Measurements from ENCODE around the gene PPP1R12B. TPM values are rescaled to one million over a fixed set of nuclear protein-coding genes. Genes with fewer than 3 reads are reported as not detected.
"Not testable (repeated sequence)": the region's sequence is repeated elsewhere in the genome, so short reads cannot be mapped to it uniquely, and the experiment has no call there.

The PPP1R12B gene
- total and polyA plus RNA-seq, 2 experiments from 2014 or later, result 13.2 to 13.8 TPM

DNA sequence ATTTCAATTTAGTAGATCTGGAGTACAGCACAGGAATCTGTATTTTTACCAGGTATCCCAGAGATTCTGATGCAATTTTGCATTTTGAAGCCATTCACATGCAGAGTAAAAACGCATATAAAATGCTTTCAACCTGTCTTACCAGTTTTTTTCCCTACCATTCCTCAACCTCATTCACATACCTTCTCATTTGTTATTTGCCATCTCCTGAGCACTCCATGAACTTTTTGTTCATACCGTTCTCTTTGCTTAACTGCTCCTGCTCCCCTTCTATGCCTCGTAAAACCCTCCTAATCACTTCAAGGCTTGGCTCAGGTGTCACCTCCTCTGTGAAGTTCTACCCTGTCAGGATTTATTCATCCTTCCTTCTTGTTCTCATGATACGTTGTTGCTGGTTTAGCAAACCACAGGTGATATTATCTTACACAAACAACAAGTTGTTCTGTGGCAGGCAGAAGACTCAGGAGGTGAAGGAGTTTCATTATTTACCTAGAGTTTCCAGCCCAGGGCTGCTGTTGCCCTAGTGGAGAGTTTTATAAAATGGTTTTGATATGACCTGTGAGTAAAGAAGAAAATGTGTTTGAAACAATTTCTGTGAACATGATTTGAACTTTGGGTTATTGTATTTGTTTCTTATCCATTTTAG lies 31.5 kb downstream of the PPP1R12B start:
- H3K36me3 Mint-ChIP-seq (ENCODE audit: low read depth); H3K27me3 ChIP-seq (ENCODE audit: insufficient read depth); H4K20me1 ChIP-seq (replicated peaks; ENCODE audit: insufficient read depth); H2AFZ ChIP-seq; H3F3A ChIP-seq (replicated peaks; ENCODE audit: low read depth); H3K9me2 ChIP-seq (ENCODE audit: insufficient read depth); H3K9me3 Mint-ChIP-seq; H3K27me3 Mint-ChIP-seq (ENCODE audit: insufficient read depth, low read depth, poor library complexity); H3K36me3 ChIP-seq (ENCODE audit: insufficient read depth): not testable (repeated sequence)
- peak; percentile 77 for DNase-seq (ENCODE audit: low spot score)
- Histone ChIP-seq H3K27ac (ENCODE audit: low read depth) (peak overlapping the region; percentile 84), H3K4me3 (peak overlapping the region; percentile 22), H3K4me2 (peak overlapping the region; percentile 56), H3K4me1 (ENCODE audit: insufficient read depth) (peaks cover 17% of the 10 kb centered on the region), H3K79me2 (replicated peaks; ENCODE audit: insufficient read depth) (peaks cover 20% of the 10 kb centered on the region)
- ATAC-seq, result peak; percentile 90
- peak overlapping the region; percentile 93 for H3K27ac Mint-ChIP-seq
- H3K4me3 Mint-ChIP-seq, result peak overlapping the region; percentile 58
- TF ChIP-seq CTCF (conservative IDR thresholded peaks at IDR 0.05; ENCODE audit: low read depth in 2 of 2), result peak in 1 of 2 experiments; percentile 26; a peak in 2 of 4 replicates
- peaks cover 40% of the 10 kb centered on the region for H3K4me1 Mint-ChIP-seq

- H3F3A ChIP-seq (replicated peaks; ENCODE audit: low read depth); H4K20me1 ChIP-seq (replicated peaks; ENCODE audit: insufficient read depth); DNase-seq (ENCODE audit: low spot score); H2AFZ ChIP-seq; H3K27me3 Mint-ChIP-seq (ENCODE audit: insufficient read depth, low read depth, poor library complexity); H3K27me3 ChIP-seq (ENCODE audit: insufficient read depth); H3K9me2 ChIP-seq (ENCODE audit: insufficient read depth); H3K36me3 Mint-ChIP-seq (ENCODE audit: low read depth); H3K9me3 Mint-ChIP-seq; H3K36me3 ChIP-seq (ENCODE audit: insufficient read depth): not testable (repeated sequence)
- H3K4me1 ChIP-seq (ENCODE audit: insufficient read depth), result peaks cover 17% of the 10 kb centered on the region
- peak overlapping the region; percentile 56 for H3K4me2 ChIP-seq
- H3K4me3 ChIP-seq, result peak overlapping the region; percentile 22
- peak; percentile 21 for ATAC-seq
- peak overlapping the region; percentile 58 for H3K4me3 Mint-ChIP-seq
- H3K27ac ChIP-seq (ENCODE audit: low read depth), result peak overlapping the region; percentile 84
- peaks cover 20% of the 10 kb centered on the region for H3K79me2 ChIP-seq (replicated peaks; ENCODE audit: insufficient read depth)
- H3K27ac Mint-ChIP-seq, result peak overlapping the region; percentile 93
- H3K4me1 Mint-ChIP-seq, result peaks cover 36% of the 10 kb centered on the region
Observed at GRCh38 chr1:202380535-202380934, 32.0 kb downstream of the PPP1R12B start.

DNA sequence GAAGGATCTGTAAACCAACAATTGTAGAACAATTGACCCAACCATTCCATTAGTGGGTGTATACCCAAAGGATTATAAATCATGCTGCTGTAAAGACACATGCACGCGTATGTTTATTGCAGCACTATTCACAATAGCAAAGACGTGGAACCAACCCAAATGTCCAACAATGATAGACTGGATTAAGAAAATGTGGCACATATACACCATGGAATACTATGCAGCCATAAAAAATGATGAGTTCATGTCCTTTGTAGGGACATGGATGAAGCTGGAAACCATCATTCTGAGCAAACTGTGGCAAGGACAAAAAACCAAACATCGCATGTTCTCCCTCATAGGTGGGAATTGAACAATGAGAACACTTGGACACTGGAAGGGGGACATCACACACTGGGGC lies 33.4 kb downstream of the PPP1R12B start:
- not testable (repeated sequence) for H3K9me3 Mint-ChIP-seq; DNase-seq (ENCODE audit: low spot score); H3F3A ChIP-seq (replicated peaks; ENCODE audit: low read depth); H3K27me3 ChIP-seq (ENCODE audit: insufficient read depth); H2AFZ ChIP-seq; H3K27me3 Mint-ChIP-seq (ENCODE audit: insufficient read depth, low read depth, poor library complexity); H3K27ac Mint-ChIP-seq; H3K9me2 ChIP-seq (ENCODE audit: insufficient read depth); H4K20me1 ChIP-seq (replicated peaks; ENCODE audit: insufficient read depth); H3K4me2 ChIP-seq; H3K36me3 Mint-ChIP-seq (ENCODE audit: low read depth); ATAC-seq; H3K4me3 ChIP-seq; H3K36me3 ChIP-seq (ENCODE audit: insufficient read depth); H3K4me3 Mint-ChIP-seq; H3K27ac ChIP-seq (ENCODE audit: low read depth)
- peaks cover 32% of the 10 kb centered on the region for H3K4me1 Mint-ChIP-seq
- Histone ChIP-seq H3K79me2 (replicated peaks; ENCODE audit: insufficient read depth) (peaks cover 20% of the 10 kb centered on the region), H3K4me1 (ENCODE audit: insufficient read depth) (peaks cover 17% of the 10 kb centered on the region)

DNA sequence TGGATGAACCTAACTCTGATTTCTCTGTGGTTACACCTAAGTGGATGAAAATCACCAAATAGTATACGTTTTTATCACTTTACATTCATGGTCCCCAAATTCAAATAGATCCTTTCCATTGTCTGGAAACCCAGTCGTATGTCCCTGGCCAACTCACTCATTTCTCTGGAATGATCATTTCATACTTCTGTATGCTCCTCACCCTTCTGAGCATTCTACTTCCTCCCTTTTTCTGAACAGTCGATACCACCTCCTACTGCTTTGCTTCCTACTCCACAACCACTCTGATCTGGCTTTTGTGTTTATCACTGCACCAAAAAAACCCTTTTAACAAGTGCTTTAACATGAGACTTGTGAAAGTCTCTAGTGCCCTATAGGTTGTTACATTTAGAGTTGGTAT lies 47.3 kb downstream of the PPP1R12B start:
- H3K9me3 Mint-ChIP-seq; H3K4me3 Mint-ChIP-seq; H3K27me3 Mint-ChIP-seq (ENCODE audit: insufficient read depth, low read depth, poor library complexity); H3K27me3 ChIP-seq (ENCODE audit: insufficient read depth); H3K4me1 ChIP-seq (ENCODE audit: insufficient read depth); H3K36me3 ChIP-seq (ENCODE audit: insufficient read depth); H2AFZ ChIP-seq; H3K79me2 ChIP-seq (replicated peaks; ENCODE audit: insufficient read depth); DNase-seq (ENCODE audit: low spot score); H3K36me3 Mint-ChIP-seq (ENCODE audit: low read depth); H4K20me1 ChIP-seq (replicated peaks; ENCODE audit: insufficient read depth); ATAC-seq; H3K9me2 ChIP-seq (ENCODE audit: insufficient read depth); H3K4me2 ChIP-seq; H3F3A ChIP-seq (replicated peaks; ENCODE audit: low read depth); H3K27ac Mint-ChIP-seq; H3K4me3 ChIP-seq: not testable (repeated sequence)
- H3K27ac ChIP-seq (ENCODE audit: low read depth), result 0 out of 2 replicates have a peak overlapping the region, but pooled peaks have one; percentile 3
- H3K4me1 Mint-ChIP-seq, result peaks cover 11% of the 10 kb centered on the region
